ENCODE results near the gene CSF1R.

Gene CSF1R

DNA sequence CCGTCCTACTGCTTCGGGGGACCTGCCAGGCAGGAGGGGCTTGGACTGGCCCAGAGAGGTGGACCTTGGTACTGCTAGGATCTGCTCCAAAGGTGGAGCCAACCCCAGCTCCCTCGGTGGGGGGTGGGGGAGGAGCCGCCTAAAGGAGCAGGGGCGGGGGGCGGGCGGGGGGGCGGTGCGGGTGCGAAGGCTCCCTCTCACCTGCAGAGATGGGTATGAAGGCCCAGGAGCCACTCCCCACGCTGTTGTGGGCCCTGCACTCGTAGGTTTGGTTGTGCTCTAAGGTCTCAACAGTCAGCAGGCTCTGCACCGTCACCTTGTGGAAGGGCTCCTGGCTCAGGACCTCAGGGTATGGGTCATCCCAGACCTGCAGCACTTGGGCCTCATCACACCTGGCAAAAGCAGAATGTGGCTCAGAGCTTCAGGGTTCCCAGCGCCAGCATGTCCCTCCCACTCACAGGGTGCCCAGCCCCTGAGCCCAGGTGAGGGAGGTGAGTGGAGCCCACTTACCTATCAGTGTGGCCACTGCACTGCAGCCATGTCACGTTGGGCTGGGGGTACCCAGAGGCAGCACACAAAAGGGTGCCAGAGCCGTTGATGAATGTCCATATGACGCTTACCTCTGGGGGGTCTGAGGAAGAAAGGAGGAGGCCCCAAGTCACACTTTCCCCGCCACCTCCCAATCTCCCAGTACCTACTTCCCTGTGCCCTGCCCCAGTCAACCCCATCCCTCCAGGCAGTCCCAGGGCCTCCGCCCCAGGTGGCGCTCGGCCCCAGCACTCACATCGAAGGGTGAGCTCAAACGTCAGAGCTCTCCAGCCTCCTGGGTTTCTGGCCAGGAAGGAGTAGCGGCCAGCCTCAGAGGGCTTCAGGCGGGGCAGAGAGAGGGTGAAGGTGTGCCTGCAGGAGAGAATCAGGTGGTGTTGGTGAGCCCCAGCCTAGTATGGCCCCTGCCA, 16.4 kb downstream of the CSF1R start:
- DNase-seq: no peak

DNA sequence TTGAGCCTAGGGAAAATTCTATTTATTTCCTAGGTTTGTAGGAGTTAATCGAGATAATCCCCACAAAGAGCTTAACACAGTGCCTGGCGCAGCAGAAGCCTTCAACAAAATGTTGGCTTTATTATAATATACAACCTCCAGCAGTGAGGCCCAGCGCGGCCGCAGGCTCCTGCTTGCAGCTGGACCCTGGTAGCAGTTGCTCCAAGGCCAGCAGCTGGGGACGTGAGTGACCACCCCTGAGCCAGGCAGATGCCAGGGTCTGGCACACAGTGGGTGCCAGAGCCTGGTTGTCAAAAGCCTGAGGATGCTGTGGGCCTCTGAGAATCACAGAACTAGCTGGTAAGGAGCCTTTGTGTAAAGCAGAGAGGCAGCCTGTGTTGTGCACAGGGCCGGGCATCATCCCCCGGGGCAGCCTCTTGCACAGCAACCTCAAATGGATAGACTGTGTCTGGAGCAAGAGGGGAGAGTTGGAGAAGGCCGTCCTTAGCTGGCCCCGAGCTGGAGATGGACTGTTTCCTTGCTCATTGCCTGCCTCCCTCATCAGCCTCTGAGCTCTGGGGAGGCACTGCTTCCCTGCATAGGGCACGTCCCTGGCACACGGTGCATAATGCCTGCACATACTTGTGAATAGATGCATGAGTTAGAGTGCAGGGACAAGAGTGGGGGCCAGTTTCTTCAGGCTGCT, 17.3 kb downstream of the CSF1R start:
- DNase-seq: no peak

- DNase-seq: no peak
Observed at GRCh38 chr5:150068472-150068871, 17.9 kb downstream of the CSF1R start.

DNA sequence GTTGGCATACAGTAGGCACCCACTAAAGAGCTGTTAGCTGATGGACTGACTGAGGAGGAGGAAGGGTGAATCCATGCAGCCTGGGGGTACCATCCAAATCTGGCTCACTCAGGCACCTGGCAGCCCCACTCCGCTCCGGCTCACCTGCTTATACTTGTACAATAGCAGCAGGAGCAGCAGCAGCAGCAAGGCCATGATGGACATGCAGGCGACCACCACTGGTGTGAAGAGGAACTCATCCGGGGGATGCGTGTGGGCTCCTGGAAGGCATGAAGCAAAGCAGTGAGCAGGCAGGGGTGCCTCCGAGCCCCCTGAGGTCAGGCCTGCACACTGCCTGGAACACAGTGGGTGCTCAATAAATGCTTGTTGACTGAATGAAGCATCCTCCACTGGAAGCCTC, 18.3 kb downstream of the CSF1R start:
- no peak for DNase-seq

DNA sequence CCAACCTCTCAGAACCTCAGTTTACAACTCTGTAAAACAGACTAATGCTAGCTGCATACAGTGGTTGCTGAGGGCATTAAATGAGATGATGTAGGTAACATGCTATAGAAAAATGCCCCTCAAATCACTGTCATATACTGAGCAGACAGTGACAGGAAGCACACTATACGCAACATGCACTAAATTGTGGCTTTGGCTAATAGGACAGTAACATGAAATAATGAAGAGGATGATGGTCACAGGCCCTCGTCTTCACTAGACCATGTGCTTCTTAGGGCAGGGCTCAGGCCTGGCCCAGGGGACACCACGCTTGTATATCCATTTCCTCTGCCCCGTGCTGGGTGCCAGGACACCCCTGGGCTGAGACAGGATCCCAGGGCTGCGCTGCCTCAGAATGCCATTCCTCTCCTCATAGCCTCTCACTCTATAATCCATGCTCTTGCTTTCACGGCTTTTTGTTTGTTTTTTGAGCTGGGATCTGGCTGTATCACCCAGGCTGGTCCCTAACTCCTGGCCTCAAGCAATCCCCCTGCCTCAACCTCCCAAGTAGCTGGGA, 18.9 kb downstream of the CSF1R start:
- no peak for DNase-seq

- DNase-seq: no peak
Observed at GRCh38 chr5:150066901-150067396, 19.4 kb downstream of the CSF1R start.

GRCh38 chr5:150066436-150066835, 19.9 kb downstream of the CSF1R start:
- DNase-seq: no peak

GRCh38 chr5:150065886-150066285, 20.5 kb downstream of the CSF1R start:
- no peak for DNase-seq

DNA sequence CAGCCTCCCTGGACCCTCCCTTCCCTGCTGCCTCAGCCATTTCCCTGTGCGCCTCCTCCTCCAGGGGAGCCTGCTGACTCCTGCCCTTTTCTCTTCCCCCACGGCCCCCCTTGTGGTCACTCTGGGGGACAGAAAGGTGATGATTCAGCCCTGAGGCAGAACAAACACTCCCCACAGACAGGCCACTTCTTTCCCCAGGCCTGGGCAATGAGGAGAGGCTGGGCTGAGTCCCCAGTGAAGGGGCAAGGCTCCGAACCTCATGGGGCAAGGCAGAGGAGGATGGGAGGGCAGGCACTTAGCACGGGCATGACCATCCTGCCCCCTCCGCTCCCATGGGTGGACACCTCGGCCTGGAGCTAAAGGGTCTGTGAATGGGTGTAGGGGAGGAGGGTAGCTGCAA, 21.0 kb downstream of the CSF1R start:
- no peak for DNase-seq

DNA sequence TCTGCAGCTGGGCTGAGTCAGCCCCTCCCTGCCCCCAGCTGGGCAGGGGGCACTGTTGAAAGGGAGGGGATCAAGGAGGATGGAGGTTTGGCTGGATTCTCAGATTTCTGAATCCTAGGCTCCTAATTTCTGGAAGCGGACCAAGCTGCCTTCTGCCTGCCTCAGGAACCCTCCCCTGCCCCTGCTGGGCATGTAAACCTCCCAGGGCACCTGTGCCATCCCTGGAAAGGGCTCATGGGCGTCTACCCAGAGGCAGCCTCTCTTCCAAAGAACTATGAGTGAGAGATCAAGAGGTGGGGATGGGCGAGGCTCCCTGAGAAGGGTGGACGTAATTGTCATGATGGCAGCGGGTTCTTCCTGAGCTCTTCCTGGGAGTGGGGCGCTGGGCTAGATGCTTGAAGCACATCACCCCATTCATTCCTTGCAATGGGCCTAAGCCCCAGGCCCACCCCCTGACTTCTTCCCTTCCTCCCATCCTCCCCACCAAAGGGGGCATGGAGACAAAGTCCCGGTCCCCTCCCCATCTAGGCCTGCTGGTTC, 21.6 kb downstream of the CSF1R start:
- DNase-seq: no peak

GRCh38 chr5:150063638-150064037, 22.7 kb downstream of the CSF1R start:
- no peak for DNase-seq

GRCh38 chr5:150062216-150062922, 24.0 kb downstream of the CSF1R start:
- no peak for DNase-seq

- DNase-seq: no peak
Observed at GRCh38 chr5:150061538-150061995, 24.8 kb downstream of the CSF1R start.

DNA sequence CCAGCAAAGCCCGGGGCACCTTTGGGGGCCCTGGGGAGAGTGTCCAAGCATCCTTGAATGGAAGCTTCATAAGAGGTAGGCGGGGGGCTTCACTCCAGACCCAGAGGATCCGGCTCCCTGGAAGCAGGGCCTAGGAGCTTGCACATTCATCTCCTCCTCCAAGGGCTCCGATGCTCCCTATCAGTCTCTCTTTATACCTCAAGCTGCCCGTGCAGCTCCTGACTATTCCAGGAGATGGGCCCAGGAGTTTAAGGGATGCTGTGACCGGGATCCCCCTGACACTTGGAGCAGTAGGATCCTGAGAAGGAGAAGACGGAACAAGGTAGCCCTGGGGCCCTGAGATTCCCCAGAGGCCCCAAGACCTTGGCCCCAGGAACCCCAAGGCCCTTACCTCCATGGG, 25.9 kb downstream of the CSF1R start:
- DNase-seq: no peak

- no peak for DNase-seq
Observed at GRCh38 chr5:150059623-150060022, 26.7 kb downstream of the CSF1R start.

GRCh38 chr5:150058480-150059126, 27.8 kb downstream of the CSF1R start:
- no peak for DNase-seq

- DNase-seq: no peak
Observed at GRCh38 chr5:150057996-150058395, 28.4 kb downstream of the CSF1R start.

- no peak for DNase-seq
Observed at GRCh38 chr5:150057511-150057910, 28.8 kb downstream of the CSF1R start.

DNA sequence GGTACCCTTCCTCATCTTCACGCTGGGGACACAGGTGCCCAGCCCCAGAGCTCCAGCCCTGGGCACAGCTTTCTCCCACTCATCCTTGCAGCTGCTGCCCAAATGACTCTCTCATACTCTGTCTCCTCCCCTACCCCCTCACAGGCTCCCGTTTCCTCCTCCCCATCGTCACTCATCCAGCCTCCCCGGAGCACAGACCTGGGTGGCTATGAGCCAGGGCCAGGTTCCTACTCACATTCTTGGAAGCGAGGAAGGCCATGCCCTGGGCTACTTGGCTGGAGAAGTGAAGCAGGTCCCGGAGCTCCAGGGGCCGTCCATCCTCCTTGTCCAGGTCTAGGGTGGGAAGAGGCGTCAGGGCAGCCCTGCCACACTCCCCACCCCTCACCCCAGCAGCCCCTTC, 29.3 kb downstream of the CSF1R start:
- no peak for DNase-seq

DNA sequence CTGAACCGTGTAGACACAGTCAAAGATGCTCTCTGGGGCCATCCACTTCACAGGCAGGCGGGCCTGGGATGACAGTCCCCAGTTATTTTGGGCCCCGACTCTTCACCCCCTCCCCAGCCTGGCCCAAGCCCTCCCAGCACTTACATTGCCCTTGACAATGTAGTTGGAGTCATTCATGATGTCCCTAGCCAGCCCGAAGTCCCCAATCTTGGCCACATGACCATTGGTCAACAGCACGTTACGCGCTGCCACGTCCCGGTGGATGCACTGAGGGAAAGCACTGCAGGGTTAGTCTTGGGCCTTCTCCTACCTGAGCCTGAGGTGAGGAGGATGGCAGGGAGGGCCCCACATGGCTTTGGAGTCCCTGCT, 30.3 kb downstream of the CSF1R start:
- no peak for DNase-seq

GRCh38 chr5:150055326-150056074, 30.9 kb downstream of the CSF1R start:
- DNase-seq: no peak

All from NCI-H187 (cell line).